IMR-90 (cell line): ENCODE measurements around the gene ZNF780B.

Source experiments
- BHLHE40 ChIP-seq: fragments of 150-350 bp; IDR thresholded peaks from 2 replicates; pipeline ENCODE4 v1.6.1; 2016; ENCODE audit warnings: mild to moderate bottlenecking, low read depth, low read length
- CEBPB ChIP-seq: IDR thresholded peaks from 2 replicates; pipeline ENCODE4 v1.6.1; 2012; ENCODE audit warnings: low read depth, low read length, improper control_type of control experiment
- CTCF ChIP-seq: conservative IDR thresholded peaks from 2 replicates; pipeline ENCODE4 v1.5.1; 2012; ENCODE audit warnings: mild to moderate bottlenecking, low read depth, low read length, improper control_type of control experiment
- MAFK ChIP-seq: IDR thresholded peaks from 2 replicates; pipeline ENCODE4 v1.6.1; 2012; ENCODE audit warnings: low read depth, low read length, improper control_type of control experiment
- POLR2A ChIP-seq: IDR thresholded peaks from 2 replicates; pipeline ENCODE4 v1.6.1; 2012; ENCODE audit warnings: mild to moderate bottlenecking, low read depth, low read length
- RAD21 ChIP-seq: IDR thresholded peaks from 2 replicates; pipeline ENCODE4 v1.6.1; 2012; ENCODE audit warnings: low read length, improper control_type of control experiment
- RCOR1 ChIP-seq: IDR thresholded peaks from 2 replicates; pipeline ENCODE4 v1.6.1; 2012; ENCODE audit warnings: mild to moderate bottlenecking, low read length, improper control_type of control experiment; ENCODE audit not compliant: insufficient replicate concordance
- RFX5 ChIP-seq: IDR thresholded peaks from 2 replicates; pipeline ENCODE4 v1.8.0; 2012; ENCODE audit warnings: low read depth, mild to moderate bottlenecking, low read length, moderate library complexity
- SMC3 ChIP-seq: fragments of 150-350 bp; IDR thresholded peaks from 2 replicates; pipeline ENCODE4 v1.6.1; 2016; ENCODE audit warnings: low read depth, mild to moderate bottlenecking, antibody characterized with exemption, low read length, moderate library complexity
- USF2 ChIP-seq: fragments of 150-350 bp; IDR thresholded peaks from 2 replicates; pipeline ENCODE4 v1.6.1; 2017; ENCODE audit warnings: mild to moderate bottlenecking, antibody characterized with exemption, low read length, low read depth

GRCh38 chr19:40053491-40053890 lies 2.5 kb downstream of the ZNF780B start:
- no peak for TF ChIP-seq CTCF
- no peak for TF ChIP-seq SMC3
- no peak for TF ChIP-seq POLR2A
- no peak for TF ChIP-seq RAD21
- no peak for TF ChIP-seq USF2
- no peak for TF ChIP-seq RCOR1
- no peak for TF ChIP-seq RFX5
- TF ChIP-seq CEBPB = no peak
- TF ChIP-seq BHLHE40 = no peak
- TF ChIP-seq MAFK = no peak
